Measurements from ENCODE around the gene WWOX.

Gene WWOX

GRCh38 chr16:78496189-78496588 is 396.7 kb downstream of the WWOX start:
- no peaks in the 10 kb centered on the region for H3K27me3 ChIP-seq (ENCODE audit: insufficient read depth, insufficient read length)
- no peak for DNase-seq (ENCODE audit: low read depth, low spot score)
- TF ChIP-seq SUZ12 (IDR thresholded peaks at IDR 0.05; ENCODE audit: extremely low read depth, insufficient read depth, insufficient read length) (no peak), YY1 (IDR thresholded peaks at IDR 0.05; ENCODE audit: insufficient read depth, insufficient read length) (no peak), ZNF274 (IDR thresholded peaks at IDR 0.05; ENCODE audit: low read depth, low read length) (no peak)
- H3K4me1 ChIP-seq (ENCODE audit: insufficient read depth, insufficient read length): no peaks in the 10 kb centered on the region
- no peaks in the 10 kb centered on the region for H3K9me3 ChIP-seq (ENCODE audit: insufficient read depth, low read length)
- no peak overlapping the region for H3K9ac ChIP-seq (ENCODE audit: insufficient read length, low read depth)
- H3K4me3 ChIP-seq (ENCODE audit: insufficient read length, low read depth): no peak overlapping the region
- no peaks in the 10 kb centered on the region for H3K36me3 ChIP-seq (ENCODE audit: insufficient read depth, insufficient read length, low read length)

GRCh38 chr16:78499399-78499798 is 399.9 kb downstream of the WWOX start:
- H3K9me3 ChIP-seq (ENCODE audit: insufficient read depth, low read length): no peaks in the 10 kb centered on the region
- H3K36me3 ChIP-seq (ENCODE audit: insufficient read depth, insufficient read length, low read length): no peaks in the 10 kb centered on the region
- DNase-seq (ENCODE audit: low read depth, low spot score): no peak
- no peaks in the 10 kb centered on the region for H3K4me1 ChIP-seq (ENCODE audit: insufficient read depth, insufficient read length)
- TF ChIP-seq YY1 (IDR thresholded peaks at IDR 0.05; ENCODE audit: insufficient read depth, insufficient read length) (no peak), ZNF274 (IDR thresholded peaks at IDR 0.05; ENCODE audit: low read depth, low read length) (no peak), SUZ12 (IDR thresholded peaks at IDR 0.05; ENCODE audit: extremely low read depth, insufficient read depth, insufficient read length) (no peak)
- H3K27me3 ChIP-seq (ENCODE audit: insufficient read depth, insufficient read length): no peaks in the 10 kb centered on the region
- no peak overlapping the region for H3K9ac ChIP-seq (ENCODE audit: insufficient read length, low read depth)
- H3K4me3 ChIP-seq (ENCODE audit: insufficient read length, low read depth): no peak overlapping the region

GRCh38 chr16:78500659-78501270 is 401.3 kb downstream of the WWOX start:
- H3K4me3 ChIP-seq (ENCODE audit: insufficient read length, low read depth): no peak overlapping the region
- no peak for DNase-seq (ENCODE audit: low read depth, low spot score)
- no peak overlapping the region for H3K9ac ChIP-seq (ENCODE audit: insufficient read length, low read depth)
- TF ChIP-seq ZNF274 (IDR thresholded peaks at IDR 0.05; ENCODE audit: low read depth, low read length): no peak
- no peak for TF ChIP-seq SUZ12 (IDR thresholded peaks at IDR 0.05; ENCODE audit: extremely low read depth, insufficient read depth, insufficient read length)
- no peak for TF ChIP-seq YY1 (IDR thresholded peaks at IDR 0.05; ENCODE audit: insufficient read depth, insufficient read length)
- no peaks in the 10 kb centered on the region for H3K36me3 ChIP-seq (ENCODE audit: insufficient read depth, insufficient read length, low read length)
- H3K9me3 ChIP-seq (ENCODE audit: insufficient read depth, low read length): no peaks in the 10 kb centered on the region
- no peaks in the 10 kb centered on the region for H3K27me3 ChIP-seq (ENCODE audit: insufficient read depth, insufficient read length)
- no peaks in the 10 kb centered on the region for H3K4me1 ChIP-seq (ENCODE audit: insufficient read depth, insufficient read length)

GRCh38 chr16:78501744-78502143 is 402.3 kb downstream of the WWOX start:
- no peaks in the 10 kb centered on the region for H3K9me3 ChIP-seq (ENCODE audit: insufficient read depth, low read length)
- H3K36me3 ChIP-seq (ENCODE audit: insufficient read depth, insufficient read length, low read length): no peaks in the 10 kb centered on the region
- no peaks in the 10 kb centered on the region for H3K4me1 ChIP-seq (ENCODE audit: insufficient read depth, insufficient read length)
- no peak overlapping the region for H3K4me3 ChIP-seq (ENCODE audit: insufficient read length, low read depth)
- TF ChIP-seq SUZ12 (IDR thresholded peaks at IDR 0.05; ENCODE audit: extremely low read depth, insufficient read depth, insufficient read length) (no peak), ZNF274 (IDR thresholded peaks at IDR 0.05; ENCODE audit: low read depth, low read length) (no peak), YY1 (IDR thresholded peaks at IDR 0.05; ENCODE audit: insufficient read depth, insufficient read length) (no peak)
- no peaks in the 10 kb centered on the region for H3K27me3 ChIP-seq (ENCODE audit: insufficient read depth, insufficient read length)
- DNase-seq (ENCODE audit: low read depth, low spot score): no peak
- no peak overlapping the region for H3K9ac ChIP-seq (ENCODE audit: insufficient read length, low read depth)

- Histone ChIP-seq H3K27me3 (ENCODE audit: insufficient read depth, insufficient read length) (no peaks in the 10 kb centered on the region), H3K4me3 (ENCODE audit: insufficient read length, low read depth) (no peak overlapping the region), H3K9ac (ENCODE audit: insufficient read length, low read depth) (no peak overlapping the region), H3K36me3 (ENCODE audit: insufficient read depth, insufficient read length, low read length) (no peaks in the 10 kb centered on the region), H3K9me3 (ENCODE audit: insufficient read depth, low read length) (no peaks in the 10 kb centered on the region), H3K4me1 (ENCODE audit: insufficient read depth, insufficient read length) (no peaks in the 10 kb centered on the region)
- TF ChIP-seq SUZ12 (IDR thresholded peaks at IDR 0.05; ENCODE audit: extremely low read depth, insufficient read depth, insufficient read length) (no peak), ZNF274 (IDR thresholded peaks at IDR 0.05; ENCODE audit: low read depth, low read length) (no peak), YY1 (IDR thresholded peaks at IDR 0.05; ENCODE audit: insufficient read depth, insufficient read length) (no peak)
- no peak for DNase-seq (ENCODE audit: low read depth, low spot score)
Observed at GRCh38 chr16:78502812-78503350, 403.4 kb downstream of the WWOX start.

- H3K4me3 ChIP-seq (ENCODE audit: insufficient read length, low read depth): no peak overlapping the region
- TF ChIP-seq SUZ12 (IDR thresholded peaks at IDR 0.05; ENCODE audit: extremely low read depth, insufficient read depth, insufficient read length) (no peak), ZNF274 (IDR thresholded peaks at IDR 0.05; ENCODE audit: low read depth, low read length) (no peak), YY1 (IDR thresholded peaks at IDR 0.05; ENCODE audit: insufficient read depth, insufficient read length) (no peak)
- no peaks in the 10 kb centered on the region for H3K36me3 ChIP-seq (ENCODE audit: insufficient read depth, insufficient read length, low read length)
- H3K9me3 ChIP-seq (ENCODE audit: insufficient read depth, low read length): no peaks in the 10 kb centered on the region
- H3K4me1 ChIP-seq (ENCODE audit: insufficient read depth, insufficient read length): no peaks in the 10 kb centered on the region
- peak; percentile 60 for DNase-seq (ENCODE audit: low read depth, low spot score)
- H3K9ac ChIP-seq (ENCODE audit: insufficient read length, low read depth): no peak overlapping the region
- no peaks in the 10 kb centered on the region for H3K27me3 ChIP-seq (ENCODE audit: insufficient read depth, insufficient read length)
Observed at GRCh38 chr16:78503602-78504001, 404.1 kb downstream of the WWOX start.

- H3K9ac ChIP-seq (ENCODE audit: insufficient read length, low read depth): no peak overlapping the region
- no peaks in the 10 kb centered on the region for H3K36me3 ChIP-seq (ENCODE audit: insufficient read depth, insufficient read length, low read length)
- TF ChIP-seq ZNF274 (IDR thresholded peaks at IDR 0.05; ENCODE audit: low read depth, low read length): no peak
- no peak for TF ChIP-seq SUZ12 (IDR thresholded peaks at IDR 0.05; ENCODE audit: extremely low read depth, insufficient read depth, insufficient read length)
- TF ChIP-seq YY1 (IDR thresholded peaks at IDR 0.05; ENCODE audit: insufficient read depth, insufficient read length): no peak
- DNase-seq (ENCODE audit: low read depth, low spot score): no peak
- no peaks in the 10 kb centered on the region for H3K27me3 ChIP-seq (ENCODE audit: insufficient read depth, insufficient read length)
- H3K9me3 ChIP-seq (ENCODE audit: insufficient read depth, low read length): no peaks in the 10 kb centered on the region
- no peaks in the 10 kb centered on the region for H3K4me1 ChIP-seq (ENCODE audit: insufficient read depth, insufficient read length)
- no peak overlapping the region for H3K4me3 ChIP-seq (ENCODE audit: insufficient read length, low read depth)
Observed at GRCh38 chr16:78504401-78504851, 405.0 kb downstream of the WWOX start.

Data from NT2/D1 (cell line).